ENCODE results near the gene CBFA2T2.

The CBFA2T2 gene

DNA sequence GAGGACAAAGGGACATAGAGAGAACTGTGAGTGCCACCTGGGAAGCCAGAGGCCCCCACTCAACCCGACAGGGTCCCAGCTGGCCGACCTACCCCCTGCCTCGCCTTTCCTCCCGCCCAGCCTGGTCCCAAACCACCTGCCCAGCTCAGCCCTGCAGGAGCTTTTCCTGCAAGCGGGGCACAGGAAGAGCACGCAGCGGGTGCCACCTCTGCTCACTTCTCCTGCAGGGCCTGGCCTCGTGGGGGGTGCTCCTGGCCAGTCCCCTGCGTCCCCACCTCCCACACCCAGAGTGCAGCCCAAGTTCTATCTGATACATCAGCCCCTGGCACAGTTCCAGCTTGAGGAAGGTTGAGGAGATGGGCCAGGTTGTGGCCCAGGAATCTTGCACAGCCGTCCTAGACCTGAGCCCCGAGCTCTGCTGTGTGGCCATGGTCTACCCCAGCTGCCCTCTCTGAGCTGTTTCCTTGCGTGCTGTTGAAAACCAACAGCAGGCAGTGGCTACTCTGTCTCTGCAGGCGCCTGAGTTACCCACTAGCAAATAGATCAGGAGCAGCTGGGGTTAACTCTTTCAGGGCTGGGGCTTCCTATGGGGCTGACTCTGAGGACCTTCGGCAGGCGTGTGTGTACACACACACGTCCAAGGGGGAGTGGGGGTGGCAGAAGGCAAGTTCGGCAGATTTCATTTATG, 182.7 kb downstream of the CBFA2T2 start:
- DNase-seq (ENCODE audit: insufficient read length, low spot score) = no peak

DNA sequence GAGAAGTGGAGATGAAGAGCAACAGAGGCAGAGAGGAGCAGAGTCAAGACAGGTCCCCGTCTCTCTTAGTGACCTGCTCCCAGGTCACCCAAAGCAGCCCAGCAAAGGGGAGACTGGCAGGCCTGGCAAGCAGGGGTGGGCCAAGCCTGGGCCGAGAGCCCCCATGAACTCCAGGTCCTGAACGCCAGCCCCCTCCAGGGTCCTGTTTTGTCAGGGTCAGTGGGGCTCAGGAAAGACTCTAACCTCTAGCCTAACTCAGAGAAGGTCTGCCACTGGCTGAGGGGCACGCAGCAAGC, 183.2 kb downstream of the CBFA2T2 start:
- no peak for FAIRE-seq
- DNase-seq (ENCODE audit: insufficient read length, low spot score) = no peak

More for the DNA sequence above, 182.7 kb downstream of the CBFA2T2 start:
- FAIRE-seq = no peak

DNA sequence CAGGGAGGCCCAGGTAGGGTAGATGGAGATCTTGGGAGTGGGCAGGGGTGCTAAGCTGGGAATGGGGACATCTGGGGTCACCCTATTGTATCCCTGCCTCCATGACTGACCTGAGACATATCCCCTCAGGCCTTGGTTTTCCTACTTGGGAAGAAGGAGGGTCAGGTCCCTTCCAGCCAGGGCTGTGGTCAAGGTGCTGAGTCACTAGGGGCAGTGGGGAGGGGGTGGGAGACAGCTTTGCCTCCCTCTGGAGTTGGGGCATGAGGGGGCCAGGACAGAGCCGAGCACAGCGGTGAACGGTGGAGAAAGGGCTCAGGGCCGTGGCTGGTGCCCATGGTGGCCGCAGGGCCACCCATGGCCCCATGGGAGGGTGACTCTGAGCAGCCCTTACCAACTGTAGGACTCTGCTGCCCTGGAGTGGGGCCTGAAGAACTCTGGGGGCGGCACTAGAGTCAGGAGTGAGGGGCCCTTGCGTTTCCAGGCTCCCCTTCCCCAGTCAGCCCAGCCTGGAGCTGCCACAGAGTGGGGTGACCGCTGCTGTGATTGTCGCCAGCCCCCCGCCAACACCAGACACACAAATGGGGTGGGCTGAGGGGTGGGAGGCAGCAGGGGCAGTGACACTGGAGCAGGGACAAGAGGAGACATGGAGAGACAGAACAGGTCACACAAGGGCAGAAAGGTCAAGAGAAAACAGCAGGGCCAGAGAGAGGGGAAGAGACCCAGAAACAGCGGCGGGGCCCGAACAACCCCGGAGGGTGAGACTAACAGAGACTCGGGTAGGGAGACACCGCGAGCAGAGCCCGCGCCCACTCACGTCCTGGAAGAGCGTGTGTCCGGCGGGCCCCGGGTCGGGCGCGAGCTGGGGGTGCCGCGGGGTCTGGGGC, 183.8 kb downstream of the CBFA2T2 start:
- DNase-seq (ENCODE audit: insufficient read length, low spot score) (no peak), FAIRE-seq (no peak)

DNA sequence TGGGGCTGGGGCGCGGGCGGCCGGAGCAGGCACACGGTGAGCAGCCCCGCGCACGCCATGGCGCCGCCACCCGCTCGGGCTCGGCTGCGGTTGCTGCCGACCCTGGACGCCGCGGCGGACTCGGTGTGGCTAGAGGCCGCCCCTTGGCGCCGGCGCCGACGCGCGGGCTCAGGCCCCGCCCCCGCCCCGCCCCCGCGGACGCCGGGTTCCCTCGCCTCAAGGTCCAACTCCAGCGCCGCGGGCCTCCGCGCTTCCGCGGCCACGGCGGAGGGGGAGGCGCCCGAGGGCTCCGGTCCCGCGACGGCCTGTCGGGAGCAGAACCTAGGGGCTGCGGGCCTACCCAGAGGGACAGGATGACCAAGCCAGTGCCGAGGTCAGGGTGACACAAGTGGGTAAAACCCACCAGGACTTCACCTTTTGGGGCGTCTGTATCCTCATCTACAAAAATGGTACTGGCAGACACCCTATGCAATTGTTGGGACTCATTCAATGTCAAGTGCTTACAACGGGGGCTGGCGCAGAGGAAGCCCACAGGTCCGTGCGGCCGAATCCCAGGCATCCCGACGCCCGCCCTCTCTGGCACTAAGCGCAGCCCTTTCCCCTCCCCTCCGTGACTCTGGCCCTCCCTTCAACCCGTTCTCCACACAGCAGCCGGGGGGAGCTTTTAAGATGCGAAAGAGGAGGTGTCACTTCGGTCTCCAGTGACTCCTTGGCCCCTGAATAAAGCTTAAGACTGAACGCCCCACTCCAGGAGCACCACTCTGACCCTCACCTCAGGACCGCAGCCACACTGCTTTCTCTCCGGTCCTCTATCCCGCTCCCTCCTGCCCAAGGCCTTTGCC, 184.6 kb downstream of the CBFA2T2 start, which contains the start of gene NECAB3:
TSS of gene NECAB3 (minus strand) at position 135 of the 842 bp plus-strand sequence. CDS start at position 59, 76 bp downstream.
- FAIRE-seq = no peak

DNA sequence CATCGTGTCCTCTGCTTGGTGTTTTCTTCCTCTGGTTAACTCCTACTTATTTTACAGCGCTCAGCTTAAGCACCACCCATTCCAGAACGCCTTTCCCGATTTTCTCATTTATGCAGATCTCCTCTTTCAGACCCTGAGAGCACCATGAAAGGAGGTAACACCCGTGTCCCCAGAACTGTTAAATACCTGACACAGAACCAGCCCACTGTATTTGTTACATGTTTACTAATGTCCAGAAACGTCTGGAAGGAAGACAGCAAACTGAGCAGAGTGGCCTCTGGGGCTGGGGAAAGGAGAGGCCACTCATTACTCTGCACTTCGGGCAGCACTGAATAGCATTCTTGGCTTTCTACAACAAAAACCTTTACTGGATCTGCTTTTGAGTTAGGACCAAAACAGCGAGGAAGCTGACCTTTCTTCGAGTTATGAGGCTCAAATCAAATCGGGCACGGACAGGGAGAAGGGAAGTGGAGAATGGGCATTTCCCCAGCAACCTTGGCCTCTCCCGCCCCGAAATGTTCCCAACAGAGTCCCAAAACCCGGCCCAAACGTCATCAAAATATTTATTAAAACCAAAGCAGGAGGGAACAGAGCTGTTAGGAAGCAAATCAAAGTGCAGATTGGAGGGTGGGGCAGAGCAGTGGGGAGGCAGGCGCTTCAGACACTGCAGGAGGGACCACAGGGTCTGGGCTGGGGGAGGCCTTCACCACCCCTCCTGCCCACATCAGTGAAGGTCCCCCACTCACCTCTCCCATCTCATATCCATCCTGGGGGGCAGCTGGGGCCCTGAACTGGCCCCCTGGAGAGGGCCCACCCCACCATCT, 185.5 kb downstream of the CBFA2T2 start:
- DNase-seq (ENCODE audit: insufficient read length, low spot score) (no peak), FAIRE-seq (no peak)

More for the DNA sequence above, 184.6 kb downstream of the CBFA2T2 start, which contains the start of gene NECAB3:
- DNase-seq (ENCODE audit: insufficient read length, low spot score) = peak; percentile 90

DNA sequence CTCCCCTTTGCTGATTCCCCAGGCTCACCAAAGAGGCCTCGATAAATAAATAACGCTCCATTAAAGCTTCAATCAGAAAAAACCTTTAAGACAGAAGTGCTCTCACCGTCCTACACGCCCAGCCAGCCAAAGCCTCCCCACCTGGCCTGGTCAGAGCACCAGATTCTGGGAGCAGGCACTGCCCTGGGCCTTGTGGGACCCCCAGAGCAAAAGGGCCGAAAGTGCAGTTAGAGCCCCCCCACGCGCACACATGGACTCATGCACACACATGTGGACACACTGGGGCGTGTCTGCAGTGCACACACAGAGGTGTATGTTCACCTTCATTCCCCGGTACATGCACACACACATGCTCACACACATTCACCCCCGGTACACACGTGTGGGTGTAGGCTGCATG, 186.2 kb downstream of the CBFA2T2 start:
- DNase-seq (ENCODE audit: insufficient read length, low spot score) = no peak
- FAIRE-seq = peak; percentile 63

DNA sequence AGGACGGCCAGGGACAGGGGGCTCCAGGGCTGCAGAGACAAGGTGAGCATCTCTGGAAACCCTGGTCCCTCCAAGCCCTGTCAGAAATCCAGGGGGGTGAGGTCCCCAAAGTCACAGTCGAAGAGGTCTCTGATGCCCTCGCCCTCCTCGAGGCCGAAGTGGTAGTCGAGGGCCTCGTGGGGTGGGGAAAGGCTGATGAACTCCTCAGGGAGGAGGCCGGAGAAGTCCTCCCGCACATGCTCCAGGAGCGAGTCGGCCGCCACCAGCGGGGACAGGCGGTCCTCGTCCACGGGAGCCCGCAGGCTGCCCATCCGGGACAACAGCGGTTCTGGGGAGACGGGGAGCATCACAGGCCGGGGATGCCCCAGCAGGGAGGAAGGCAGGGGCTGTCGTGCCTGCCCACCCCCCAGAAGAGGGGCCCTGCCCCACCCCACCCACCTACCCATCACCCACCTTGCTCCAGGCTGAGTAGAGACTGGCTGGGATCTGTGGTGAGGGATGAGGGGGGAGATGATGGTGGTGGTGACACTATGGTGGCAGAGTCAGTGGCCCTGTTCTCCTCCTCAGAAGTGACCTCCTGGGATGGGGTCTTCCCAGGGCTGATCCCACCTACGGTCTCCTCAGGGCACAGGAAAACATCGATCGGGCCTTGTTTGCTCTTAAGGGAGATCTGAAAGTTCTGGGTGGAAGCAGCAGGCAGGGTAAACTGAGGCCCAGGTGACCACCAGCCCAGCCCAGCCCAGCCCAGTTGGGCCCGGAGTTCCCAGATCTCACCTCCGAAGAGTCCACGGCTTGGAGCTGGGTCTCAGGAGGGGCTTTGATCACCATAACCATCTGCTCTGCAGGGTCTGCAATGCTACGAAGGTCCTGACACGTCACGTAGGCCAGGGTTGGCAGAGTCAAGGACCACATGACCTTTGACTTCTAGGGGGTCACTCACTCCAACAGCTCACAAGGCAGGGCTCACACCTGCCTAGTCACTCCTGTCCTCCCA, 187.1 kb downstream of the CBFA2T2 start:
- DNase-seq (ENCODE audit: insufficient read length, low spot score) (no peak), FAIRE-seq (no peak)

DNA sequence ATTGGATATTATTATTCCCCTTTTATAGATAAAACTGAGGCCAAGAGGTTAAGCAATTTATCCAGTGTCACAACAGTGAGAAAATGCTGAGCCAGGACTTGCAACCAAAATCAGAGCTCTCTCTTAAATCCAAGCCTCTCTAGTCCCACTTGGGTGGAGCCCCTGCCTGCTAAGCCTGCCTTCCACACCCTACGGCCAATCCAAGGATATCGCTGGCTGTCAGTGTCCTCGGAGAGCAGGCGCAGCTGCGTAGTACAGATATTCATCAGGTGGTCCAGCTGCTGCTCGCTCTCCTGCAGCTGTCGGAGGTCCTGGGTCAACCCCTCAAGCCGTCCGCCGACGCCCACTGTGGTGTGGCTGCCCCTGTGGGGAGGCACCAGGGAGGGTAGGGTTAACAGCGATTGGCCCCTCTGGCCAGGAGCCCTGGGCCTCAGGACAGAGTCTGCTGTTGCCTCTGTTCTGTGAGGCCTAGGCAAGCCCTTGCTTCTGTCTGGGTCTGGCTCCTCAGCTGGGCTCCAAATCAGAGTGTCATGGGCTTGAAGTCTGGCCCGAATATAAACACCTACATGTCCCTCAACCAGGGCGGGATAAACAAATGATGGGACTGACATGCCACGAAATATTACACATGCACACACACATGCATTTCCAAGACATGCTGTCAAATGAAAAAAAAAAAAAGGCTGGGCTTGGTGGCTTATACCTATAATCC, 188.3 kb downstream of the CBFA2T2 start:
- FAIRE-seq (no peak), DNase-seq (ENCODE audit: insufficient read length, low spot score) (no peak)

DNA sequence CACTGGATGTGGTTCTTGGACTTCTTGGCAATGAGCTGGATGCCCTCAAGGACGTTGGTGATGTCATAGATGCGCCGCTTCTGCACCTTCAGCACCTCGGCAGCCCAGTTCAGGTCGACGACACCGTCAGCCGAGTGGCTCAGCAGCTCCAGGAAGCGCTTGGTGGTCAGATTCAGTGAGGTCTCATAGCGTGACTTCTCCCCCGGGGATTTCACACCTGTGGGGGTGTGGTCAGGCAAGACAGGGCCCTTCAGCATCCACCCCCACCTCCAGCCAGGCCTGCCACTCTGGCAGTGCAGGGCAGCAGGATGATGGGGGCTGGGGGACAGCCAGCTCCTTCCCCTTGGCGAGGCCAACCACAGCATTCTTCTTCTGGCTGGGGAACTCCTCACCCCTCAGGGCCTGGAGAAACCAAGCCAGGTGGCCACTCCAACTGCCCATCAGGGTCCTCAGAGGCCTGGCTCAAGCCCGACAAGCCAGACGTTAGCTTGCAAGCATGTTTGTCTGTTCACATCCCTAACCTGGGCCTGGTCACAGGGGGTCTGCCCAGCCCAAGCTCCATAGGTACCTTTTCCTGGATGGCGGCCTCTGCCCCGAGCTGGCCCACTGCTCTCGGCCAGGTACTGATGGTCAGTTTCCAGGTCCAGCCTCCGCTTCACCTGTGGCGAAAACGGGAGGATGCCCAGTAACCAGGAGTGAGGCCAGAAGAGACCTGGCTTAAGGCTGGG, 190.0 kb downstream of the CBFA2T2 start:
- DNase-seq (ENCODE audit: insufficient read length, low spot score) = no peak
- no peak for FAIRE-seq

DNA sequence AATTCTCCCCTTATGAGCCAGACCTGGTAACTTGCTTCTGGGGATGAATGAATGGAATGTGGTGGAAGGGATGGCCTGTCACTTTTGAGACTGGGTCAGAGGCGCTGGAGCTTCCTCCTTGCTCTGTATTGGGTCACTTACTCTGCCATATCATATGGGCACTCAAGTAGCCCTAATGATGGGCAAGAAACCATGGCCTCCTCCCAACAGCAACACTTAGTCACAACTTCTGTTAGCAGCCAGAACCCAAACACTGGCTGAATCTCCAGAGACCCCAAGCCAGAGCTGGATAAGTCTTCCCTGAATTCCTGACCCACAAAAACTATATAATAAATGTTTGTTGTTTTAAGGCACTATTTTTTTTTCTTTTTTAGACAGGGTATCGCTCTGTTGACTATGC, 190.8 kb downstream of the CBFA2T2 start:
- FAIRE-seq (no peak), DNase-seq (ENCODE audit: insufficient read length, low spot score) (no peak)

DNA sequence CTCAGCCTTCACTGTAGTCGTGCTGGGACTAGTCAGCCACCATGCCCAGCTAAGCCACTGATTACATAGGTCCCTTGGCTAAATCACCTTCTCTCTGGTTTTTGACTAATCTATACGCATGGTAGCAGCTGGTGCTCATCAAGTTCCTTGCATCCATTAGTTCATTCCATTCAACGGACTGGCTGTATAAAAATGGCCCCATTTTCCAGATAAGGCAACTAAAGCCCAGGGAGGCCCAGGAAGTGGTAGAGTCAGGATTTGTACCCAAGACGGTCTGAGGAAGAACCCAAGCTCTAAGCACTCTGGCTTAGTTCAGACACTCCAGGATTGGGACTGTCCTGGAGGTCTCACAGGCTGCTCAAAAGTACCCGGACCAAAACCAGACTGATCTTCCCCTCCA, 191.4 kb downstream of the CBFA2T2 start:
- FAIRE-seq = no peak

DNA sequence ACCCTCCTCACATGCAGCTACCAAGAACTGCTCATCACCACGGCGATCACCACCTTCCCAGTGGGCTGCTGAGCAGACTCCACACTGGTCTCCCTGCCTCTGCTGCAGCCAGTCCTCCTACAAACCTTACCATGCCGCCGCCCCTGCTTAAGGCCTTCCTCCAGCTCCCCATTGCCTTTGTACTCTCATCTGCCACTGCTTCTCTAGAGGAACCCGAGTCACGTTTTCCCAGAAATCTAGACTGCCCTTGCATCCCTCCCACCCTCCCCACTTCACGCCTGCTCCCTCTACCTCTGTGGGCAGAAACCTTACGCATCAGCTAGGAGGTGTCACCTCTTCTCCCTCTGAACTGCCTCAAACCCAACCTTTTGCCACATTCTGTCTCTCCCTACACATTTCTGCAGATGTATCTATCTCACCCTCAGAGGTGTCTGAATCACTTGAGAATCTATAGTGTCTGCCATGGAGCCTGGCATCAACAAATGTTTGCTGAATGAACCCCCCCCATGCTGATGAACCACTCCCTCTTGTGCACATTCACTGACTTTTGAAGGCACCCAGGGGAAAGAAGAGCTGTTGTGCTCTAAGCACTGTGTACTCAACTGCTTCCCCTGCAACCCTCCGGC, 191.9 kb downstream of the CBFA2T2 start:
- FAIRE-seq = peak; percentile 38

More for the DNA sequence above, 191.4 kb downstream of the CBFA2T2 start:
- no peak for DNase-seq (ENCODE audit: insufficient read length, low spot score)

DNA sequence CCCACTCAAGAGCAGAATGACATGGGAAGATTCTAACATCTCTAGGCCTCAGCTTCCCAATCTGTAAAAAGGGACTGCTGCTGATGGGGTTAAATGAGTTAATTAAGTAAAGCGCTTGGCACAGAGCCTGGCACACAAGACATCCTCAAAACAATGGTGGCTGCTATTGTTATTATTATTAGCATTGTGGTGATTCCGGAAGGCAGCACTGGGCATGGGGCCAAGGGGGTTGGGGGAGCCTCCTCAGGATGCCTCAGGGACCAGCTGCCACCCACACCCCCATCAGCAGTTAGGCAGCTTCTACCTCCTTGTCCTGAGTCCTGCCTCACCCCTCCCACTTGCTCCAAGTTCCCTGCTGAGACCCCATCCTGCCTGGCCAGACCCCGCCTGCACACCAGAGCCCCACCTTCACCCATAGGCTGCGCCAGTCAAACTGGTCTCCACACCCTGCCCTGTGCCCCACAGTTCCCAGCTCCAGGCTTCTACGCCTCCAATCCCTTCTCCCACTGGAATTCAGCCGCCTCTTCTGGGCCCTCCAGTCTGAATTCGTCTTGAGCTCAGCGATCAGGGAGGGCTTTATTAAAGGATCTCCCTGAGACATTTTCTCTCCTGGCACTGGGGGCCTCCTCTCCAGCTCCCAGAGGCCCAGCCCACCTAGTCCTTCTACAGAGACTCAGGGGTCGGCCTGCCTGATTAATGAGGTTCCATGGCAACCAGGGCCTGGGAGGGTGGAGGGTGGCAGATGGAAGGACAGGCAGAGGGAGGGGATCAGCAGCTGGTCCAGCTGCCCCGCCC, 194.8 kb downstream of the CBFA2T2 start:
- FAIRE-seq (no peak), DNase-seq (ENCODE audit: insufficient read length, low spot score) (no peak)

More for the DNA sequence above, 191.9 kb downstream of the CBFA2T2 start:
- no peak for DNase-seq (ENCODE audit: insufficient read length, low spot score)

DNA sequence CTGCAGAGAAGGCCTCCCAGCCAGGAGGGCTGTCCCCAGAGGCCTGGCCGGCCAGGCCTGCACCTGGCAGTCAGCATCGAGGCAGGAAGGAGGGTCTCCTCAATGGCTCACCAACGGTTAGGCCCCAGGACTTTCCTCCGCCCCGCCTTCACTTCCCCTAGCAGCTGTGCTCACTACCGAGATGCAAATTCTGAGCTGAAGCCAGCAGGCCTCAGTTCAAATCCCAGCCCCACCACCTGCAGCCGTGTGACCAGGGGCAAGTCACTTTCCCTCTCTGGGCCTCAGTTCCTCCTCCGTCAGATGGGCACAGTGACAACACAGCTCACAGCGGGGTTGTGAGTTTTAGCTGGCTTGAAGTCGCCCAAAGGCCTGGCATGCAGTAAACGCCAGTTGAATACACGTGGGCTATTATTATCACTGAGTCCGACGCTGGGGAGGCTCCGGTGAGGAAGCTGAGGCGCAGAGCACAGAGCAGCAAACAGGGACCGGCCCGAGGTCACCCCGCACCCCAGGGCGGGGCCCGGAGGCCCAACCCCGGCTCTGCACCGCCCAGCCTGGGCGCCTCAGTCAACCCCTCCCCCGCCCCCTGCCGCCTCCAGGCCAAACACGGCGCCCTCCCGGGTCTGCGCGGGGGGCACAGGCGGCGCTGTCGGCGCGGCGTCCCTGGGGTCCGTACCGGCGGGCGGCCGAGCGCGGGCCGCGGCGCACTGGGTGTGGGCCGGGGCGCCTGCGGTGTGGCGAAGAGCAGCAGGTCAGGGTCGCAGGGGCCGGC, 195.6 kb downstream of the CBFA2T2 start:
- DNase-seq (ENCODE audit: insufficient read length, low spot score) (no peak), FAIRE-seq (no peak)

DNA sequence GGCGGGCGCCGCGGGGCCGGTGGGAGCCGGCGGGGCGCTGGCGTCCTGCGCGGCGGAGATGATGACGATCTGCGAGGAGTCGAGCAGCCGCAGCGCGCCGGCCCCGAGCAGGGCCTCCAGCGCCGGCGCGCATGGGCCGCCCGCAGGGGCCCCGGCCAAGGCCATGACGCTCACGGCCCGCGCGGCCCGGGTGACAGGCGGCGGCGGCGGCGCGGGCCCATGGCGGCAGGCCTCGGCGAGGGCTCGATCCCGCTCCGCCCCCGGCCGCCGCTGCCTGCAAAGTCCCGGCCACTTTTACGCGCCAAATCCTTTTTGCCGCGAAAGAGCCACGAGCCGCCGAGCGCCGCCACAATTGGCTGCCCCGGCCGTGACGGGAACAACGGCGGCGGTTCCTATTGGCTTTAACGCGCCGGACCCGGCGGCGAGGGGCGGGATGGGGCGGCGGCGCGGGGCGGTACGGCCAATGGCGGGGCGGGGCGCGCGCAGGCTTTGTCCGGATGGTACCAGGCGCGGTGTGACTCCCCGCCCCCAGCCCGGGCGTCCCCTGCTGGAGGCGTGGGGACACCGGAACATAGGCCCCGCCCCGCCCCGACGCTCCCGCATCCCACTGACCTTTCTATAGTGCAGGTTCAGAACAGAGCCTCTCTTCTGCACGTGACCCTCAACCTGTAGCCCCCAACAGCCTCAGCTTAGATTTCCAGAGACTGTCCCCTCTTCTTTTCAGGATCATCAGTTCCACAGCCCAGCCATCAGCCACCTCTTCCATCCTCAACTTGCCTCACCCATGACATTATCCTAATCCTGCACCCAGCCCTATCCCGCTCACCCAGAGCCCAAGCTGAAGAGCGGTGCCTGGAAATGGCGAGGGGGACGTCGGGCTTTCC, 196.4 kb downstream of the CBFA2T2 start, which contains the start of gene E2F1:
TSS of gene E2F1 (minus strand) at position 286 of the 884 bp plus-strand sequence. CDS start at position 165, 121 bp downstream.
- DNase-seq (ENCODE audit: insufficient read length, low spot score) = peak; percentile 97
- peak; percentile 87 for FAIRE-seq
